ENCODE data around the gene RAB27A. TPM values are rescaled to one million over a fixed set of nuclear protein-coding genes. Genes with fewer than 3 reads are reported as not detected.

The RAB27A gene
- total and polyA plus RNA-seq, 2 of the 8 experiments (the other 6 are each of a cell fraction or from before 2014, with no cell fraction given) = 2.3 to 6.5 TPM

DNA sequence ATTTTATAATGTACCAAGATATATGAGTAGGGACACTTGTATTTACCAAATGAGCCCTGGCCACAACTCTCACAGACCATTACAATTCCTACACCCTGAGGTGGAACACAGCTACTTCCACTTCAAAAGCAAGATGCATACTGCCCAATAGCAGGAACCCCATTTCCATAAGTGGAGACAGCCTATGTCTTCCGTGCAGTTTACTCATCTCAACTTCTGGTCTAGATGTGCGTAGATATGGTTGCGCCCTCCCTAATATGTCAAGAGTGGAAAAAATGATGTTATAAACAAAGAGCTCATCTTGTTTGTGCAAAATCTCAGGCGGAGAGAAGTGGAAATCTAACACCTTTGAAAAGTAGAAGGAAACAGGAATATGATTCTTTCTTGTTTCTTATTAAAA lies 44.6 kb downstream of the RAB27A start (continued):
- no peak for TF ChIP-seq CHD7 (IDR thresholded peaks at IDR 0.05; ENCODE audit: insufficient replicate concordance, low read length)
- TF ChIP-seq BCL11A (IDR thresholded peaks at IDR 0.05; ENCODE audit: low read depth in 2 of 2, low read length in 2 of 2) = no peak
